Ectodermal cell (in vitro differentiated cells): ENCODE results near the gene ELAPOR2. TPM values are rescaled to one million over a fixed set of nuclear protein-coding genes. Genes with fewer than 3 reads are reported as not detected.
"Not testable (repeated sequence)": the region's sequence is repeated elsewhere in the genome, so short reads cannot be mapped to it uniquely, and the experiment has no call there.

Experiments
- H3K27ac ChIP-seq: 2 replicates; pipeline ENCODE4 v1.7.0; 2013; ENCODE audit warnings: mild to moderate bottlenecking, low read depth, low read length; ENCODE audit not compliant: insufficient read depth, poor library complexity, severe bottlenecking
- H3K27me3 ChIP-seq: 2 replicates; pipeline ENCODE4 v1.7.0; 2013; ENCODE audit warnings: mild to moderate bottlenecking, low read length; ENCODE audit not compliant: insufficient read depth, control insufficient read depth, poor library complexity, severe bottlenecking
- H3K36me3 ChIP-seq: one replicate; pipeline ENCODE4 v1.7.0; 2013; ENCODE audit warnings: low read length; ENCODE audit not compliant: control insufficient read depth, insufficient read depth
- H3K4me1 ChIP-seq: one replicate; pipeline ENCODE4 v1.7.0; 2013; ENCODE audit warnings: low read length; ENCODE audit not compliant: control insufficient read depth, insufficient read depth
- H3K4me3 ChIP-seq: 2 replicates; pipeline ENCODE4 v1.7.0; 2013; ENCODE audit warnings: low read depth, low read length, control low read depth; ENCODE audit not compliant: insufficient read depth
- H3K9me3 ChIP-seq: 2 replicates; pipeline ENCODE4 v1.7.0; 2013; ENCODE audit warnings: mild to moderate bottlenecking, low read length, moderate library complexity; ENCODE audit not compliant: control insufficient read depth
- WGBS, 2 experiments: methylation state at CpG; one replicate each; pipeline ENCODE4 v1.1.7; 2013; ENCODE audit warnings: missing lambda C conversion rate in 2 of 2; 5-methylcytosine and 5-hydroxymethylcytosine counted together
- polyA plus RNA-seq, 4 experiments: library from polyadenylated mRNA; stranded (reverse); fragments of 50-300 nt; gene quantifications; one replicate each; pipeline ENCODE4 v1.2.3, GENCODE V29; 2013

ELAPOR2 gene
- polyA plus RNA-seq (2013, experiment 1 of 4): 57.2 TPM
- 63.1 TPM for polyA plus RNA-seq (2013, experiment 2 of 4)
- polyA plus RNA-seq (2013, experiment 3 of 4): 50.2 TPM
- polyA plus RNA-seq (2013, experiment 4 of 4): 58.4 TPM

DNA sequence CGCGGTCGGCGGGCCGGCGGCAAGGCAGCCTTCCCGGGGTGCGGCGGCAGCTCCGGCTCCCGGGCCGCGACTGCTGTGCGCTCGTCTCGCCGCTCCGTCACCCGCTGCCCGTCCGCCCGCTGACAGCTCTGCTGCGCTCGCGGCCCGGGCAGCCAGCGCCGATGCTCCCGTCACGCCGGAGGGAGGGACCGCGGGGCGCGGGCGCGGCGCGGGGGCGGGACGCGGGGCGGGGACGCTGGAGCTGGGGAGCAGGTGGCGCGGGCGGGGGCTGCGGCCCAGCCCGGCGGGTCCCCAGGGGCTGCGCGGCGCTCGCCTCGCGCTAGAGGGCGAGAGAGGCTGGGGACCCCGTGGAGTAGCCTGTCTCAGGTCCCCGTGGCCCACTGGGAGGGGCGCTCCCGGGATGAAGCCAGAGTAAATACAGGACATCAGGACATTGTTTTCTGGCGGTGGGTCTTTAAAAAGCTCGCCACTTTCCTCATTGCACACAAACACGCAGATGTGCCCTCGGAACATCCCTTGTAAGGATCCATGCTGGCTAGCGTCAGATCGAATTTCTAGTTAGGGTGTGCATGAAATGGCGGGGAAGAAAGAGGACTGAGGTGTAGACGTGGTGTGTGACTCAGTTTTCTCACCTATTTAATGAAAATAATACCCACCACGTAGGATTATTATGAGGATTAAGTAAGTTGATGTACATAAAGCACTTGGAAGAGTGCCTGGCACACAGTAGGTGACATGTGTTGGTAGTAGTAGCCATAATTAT is at the start of gene ELAPOR2:
Gene ELAPOR2 (minus strand): TSS at position 130 of the 763 bp plus-strand sequence. CDS start 141 bp downstream, outside the sequence.
- H3K4me1 ChIP-seq: no peaks in the 10 kb centered on the region
- H3K4me3 ChIP-seq: peak within 1 kb of the TSS; percentile 55
- no peaks in the 10 kb centered on the region for H3K36me3 ChIP-seq
- H3K27me3 ChIP-seq: peaks cover 20% of the 10 kb centered on the region
- H3K9me3 ChIP-seq: no peaks in the 10 kb centered on the region
- WGBS, 2 experiments: 1 to 2% methylated on average over 68 to 70 of the region's 70 CpGs
- no peak within 1 kb of the TSS for H3K27ac ChIP-seq

GRCh38 chr7:87107949-87108776 is 48.7 kb upstream of the ELAPOR2 start:
- no peaks in the 10 kb centered on the region for H3K36me3 ChIP-seq
- H3K4me1 ChIP-seq: no peaks in the 10 kb centered on the region
- H3K27me3 ChIP-seq: no peaks in the 10 kb centered on the region
- H3K9me3 ChIP-seq: no peaks in the 10 kb centered on the region
- 87 to 96% methylated on average over 6 of the region's 6 CpGs for WGBS, 2 experiments
- no peak overlapping the region for H3K4me3 ChIP-seq
- no peak overlapping the region for H3K27ac ChIP-seq

- no peak overlapping the region for H3K27ac ChIP-seq
- no peak overlapping the region for H3K4me3 ChIP-seq
- WGBS, 2 experiments: 90 to 91% methylated on average over 4 of the region's 4 CpGs
- H3K9me3 ChIP-seq: no peaks in the 10 kb centered on the region
- no peaks in the 10 kb centered on the region for H3K4me1 ChIP-seq
- no peaks in the 10 kb centered on the region for H3K27me3 ChIP-seq
- no peaks in the 10 kb centered on the region for H3K36me3 ChIP-seq
Measured at GRCh38 chr7:87106974-87107612, 47.6 kb upstream of the ELAPOR2 start.

DNA sequence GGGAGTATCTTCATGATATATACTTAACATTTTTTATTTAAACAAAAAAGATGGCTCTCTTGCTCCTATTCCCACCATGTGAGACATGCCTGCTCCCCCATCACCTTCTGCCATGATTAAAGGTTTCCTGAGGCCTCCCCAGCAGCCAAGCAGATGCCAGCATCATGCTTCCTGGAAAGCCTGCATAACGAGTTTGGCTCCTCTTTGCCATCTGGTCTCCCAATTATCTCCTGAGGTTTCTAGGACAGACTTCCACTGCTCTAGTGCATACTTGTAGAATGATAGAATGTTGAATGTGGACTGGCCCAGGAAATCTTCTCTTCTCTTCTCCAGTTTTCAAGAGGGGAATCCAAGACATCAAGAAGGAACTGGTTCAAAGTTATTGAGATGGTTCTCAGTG is 45.9 kb upstream of the ELAPOR2 start:
- H3K36me3 ChIP-seq: no peaks in the 10 kb centered on the region
- H3K27me3 ChIP-seq: no peaks in the 10 kb centered on the region
- no peak overlapping the region for H3K4me3 ChIP-seq
- H3K9me3 ChIP-seq: no peaks in the 10 kb centered on the region
- 90 to 93% methylated on average over 1 of the region's 1 CpG for WGBS, 2 experiments
- no peaks in the 10 kb centered on the region for H3K4me1 ChIP-seq
- H3K27ac ChIP-seq: no peak overlapping the region

DNA sequence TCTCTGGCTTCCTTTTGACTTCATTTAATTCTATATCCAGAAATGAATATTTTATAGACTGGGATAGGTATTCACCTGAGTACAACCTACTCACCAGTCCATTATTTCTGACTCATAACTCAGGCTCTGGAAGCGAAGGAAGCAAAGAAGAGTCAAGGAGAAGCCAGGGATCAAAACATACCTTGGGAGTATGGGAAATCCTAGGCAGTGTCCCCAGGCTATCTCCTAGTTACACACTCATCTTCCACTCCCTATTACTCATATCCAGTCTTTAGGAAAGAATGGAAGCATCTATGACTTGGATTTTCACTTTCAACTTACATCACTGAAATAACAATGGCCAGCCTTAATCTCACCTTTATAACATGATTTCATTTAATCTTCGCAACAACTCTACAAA is 40.9 kb upstream of the ELAPOR2 start:
- WGBS, 2 experiments: 93% methylated on average over 2 of the region's 2 CpGs
- Histone ChIP-seq H3K4me1 (no peaks in the 10 kb centered on the region), H3K27ac (no peak overlapping the region), H3K9me3 (no peaks in the 10 kb centered on the region), H3K4me3 (no peak overlapping the region), H3K27me3 (no peaks in the 10 kb centered on the region), H3K36me3 (no peaks in the 10 kb centered on the region)

GRCh38 chr7:87097375-87097774 is 37.9 kb upstream of the ELAPOR2 start:
- H3K4me1 ChIP-seq, H3K27me3 ChIP-seq, H3K4me3 ChIP-seq, H3K9me3 ChIP-seq, H3K27ac ChIP-seq, H3K36me3 ChIP-seq: not testable (repeated sequence)
- no CpG with 5 or more reads among the region's 2 CpGs for WGBS, 2 experiments

DNA sequence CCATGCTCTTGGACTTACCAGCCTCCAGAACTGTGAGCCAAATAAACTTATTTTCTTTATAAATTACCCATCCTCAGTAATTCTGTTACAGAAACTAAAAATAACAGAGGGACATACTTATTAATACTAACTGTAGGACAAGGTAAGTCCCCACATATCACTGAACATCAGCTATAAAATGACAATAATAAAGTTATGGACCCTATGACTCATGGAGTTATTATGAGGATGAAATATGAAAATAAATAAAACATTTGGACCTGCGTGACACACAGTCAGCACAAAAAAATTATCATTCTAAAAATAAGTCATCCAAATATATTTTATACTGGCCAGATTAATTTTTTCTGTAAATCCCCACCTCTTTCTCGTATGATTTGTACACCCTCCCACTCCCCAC is 34.9 kb upstream of the ELAPOR2 start:
- Histone ChIP-seq H3K36me3 (no peaks in the 10 kb centered on the region), H3K27ac (no peak overlapping the region), H3K4me1 (no peaks in the 10 kb centered on the region), H3K27me3 (no peaks in the 10 kb centered on the region), H3K4me3 (no peak overlapping the region), H3K9me3 (no peaks in the 10 kb centered on the region)
- WGBS, 2 experiments: 80 to 98% methylated on average over 2 of the region's 2 CpGs

DNA sequence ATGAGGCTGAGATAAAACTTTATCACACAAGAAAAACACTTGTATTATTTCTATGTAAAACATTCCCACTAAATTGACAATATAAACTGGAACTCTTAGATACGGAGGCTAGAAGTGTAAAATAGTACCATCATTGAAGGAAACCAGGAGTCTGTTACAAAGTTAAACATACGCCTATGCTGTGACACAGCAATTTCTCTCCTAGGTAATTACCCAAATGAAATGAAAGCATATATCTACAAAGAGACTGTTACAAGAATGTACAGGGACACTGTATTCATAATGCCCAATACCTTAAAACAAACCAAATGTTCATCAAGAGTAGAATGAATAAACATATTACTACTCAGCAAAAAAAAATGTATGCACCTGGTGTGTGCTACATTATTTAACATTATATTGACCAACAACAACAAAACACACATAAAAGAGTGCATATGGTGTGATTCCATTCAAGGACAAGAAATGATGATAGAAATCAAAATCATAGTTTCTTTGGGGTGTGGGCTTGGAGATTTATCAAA is 33.2 kb upstream of the ELAPOR2 start:
- no peak overlapping the region for H3K4me3 ChIP-seq
- H3K27ac ChIP-seq: no peak overlapping the region
- 93 to 100% methylated on average over 2 of the region's 2 CpGs for WGBS, 2 experiments
- no peaks in the 10 kb centered on the region for H3K27me3 ChIP-seq
- H3K36me3 ChIP-seq: no peaks in the 10 kb centered on the region
- no peaks in the 10 kb centered on the region for H3K4me1 ChIP-seq
- H3K9me3 ChIP-seq: no peaks in the 10 kb centered on the region

DNA sequence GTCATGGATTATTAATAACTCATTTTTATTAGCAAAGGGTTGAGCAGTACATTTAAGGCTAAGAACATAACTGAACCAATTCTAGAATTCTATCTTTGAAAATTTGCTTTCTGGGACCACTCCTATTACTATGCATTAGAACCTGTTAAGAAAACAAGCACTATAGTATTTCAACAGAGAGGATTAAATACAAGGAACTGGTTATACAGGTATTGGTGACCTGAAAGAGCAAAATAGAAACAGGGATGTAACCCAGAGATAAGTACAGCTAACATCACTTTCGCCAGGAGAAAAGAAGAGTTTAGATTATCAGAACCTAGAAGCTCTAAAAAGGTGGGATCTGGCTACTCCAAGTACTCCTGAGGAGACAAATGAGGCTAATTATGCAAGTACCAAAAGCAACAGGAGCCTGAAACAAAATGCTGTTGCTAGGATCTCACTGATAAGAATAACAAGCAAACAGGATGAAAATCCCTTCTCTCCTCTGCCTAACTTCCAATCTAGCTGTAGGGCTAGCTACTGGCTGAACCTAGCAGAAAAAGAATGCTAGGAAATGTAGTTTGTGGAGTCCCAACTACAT is 32.1 kb upstream of the ELAPOR2 start:
- H3K9me3 ChIP-seq: no peaks in the 10 kb centered on the region
- no peaks in the 10 kb centered on the region for H3K27me3 ChIP-seq
- no peaks in the 10 kb centered on the region for H3K36me3 ChIP-seq
- no peak overlapping the region for H3K27ac ChIP-seq
- 92 to 94% methylated on average over 1 of the region's 1 CpG for WGBS, 2 experiments
- H3K4me3 ChIP-seq: no peak overlapping the region
- no peaks in the 10 kb centered on the region for H3K4me1 ChIP-seq
